DND-41 (cell line): ENCODE measurements around the gene RNASEH2A.

Experiments
- ATAC-seq: fragments of 200-7000 bp; cut with Tn5 transposase; 3 replicates; pipeline ENCODE4 v1.9.1; 2021; ENCODE audit warnings: low read depth; ENCODE audit not compliant: insufficient read depth
- DNase-seq: peaks from one replicate; pipeline ENCODE4 v3.0.0-alpha.2; 2020
- H2AFZ ChIP-seq: 2 replicates; pipeline ENCODE4 v1.6.0; 2012; ENCODE audit warnings: low read depth, low read length
- H3K27ac ChIP-seq: 2 replicates; pipeline ENCODE4 v1.5.1; 2012; ENCODE audit warnings: low read length, inconsistent platforms
- H3K27me3 ChIP-seq: fragments of 200-600 bp; sonication (generic); 2 replicates; pipeline ENCODE4 v1.6.0; 2012; ENCODE audit warnings: low read length, mild to moderate bottlenecking, inconsistent platforms; ENCODE audit not compliant: insufficient read depth, poor library complexity
- H3K36me3 ChIP-seq: 2 replicates; pipeline ENCODE4 v1.5.1; 2012; ENCODE audit warnings: low read length, inconsistent platforms; ENCODE audit not compliant: insufficient read depth
- H3K4me1 ChIP-seq: 2 replicates; pipeline ENCODE4 v1.5.1; 2012; ENCODE audit warnings: mild to moderate bottlenecking, low read length; ENCODE audit not compliant: insufficient read depth
- H3K4me2 ChIP-seq: 2 replicates; pipeline ENCODE4 v1.6.0; 2012; ENCODE audit warnings: mild to moderate bottlenecking, moderate library complexity, low read length, inconsistent platforms; ENCODE audit not compliant: insufficient read depth
- H3K4me3 ChIP-seq, 2 experiments: fragments of 200-600 bp in 1 of 2; shearing (Covaris generic) in 1 of 2; 2 replicates each; pipeline ENCODE4 v1.5.1; 2012 to 2016; ENCODE audit warnings: inconsistent platforms in 2 of 2, low read length in 2 of 2, mild to moderate bottlenecking in 2 of 2, low read depth in 1 of 2, moderate library complexity in 1 of 2
- H3K79me2 ChIP-seq: 2 replicates; pipeline ENCODE4 v1.6.0; 2012; ENCODE audit warnings: low read length, inconsistent platforms; ENCODE audit not compliant: insufficient read depth
- H3K9ac ChIP-seq: 2 replicates; pipeline ENCODE4 v1.6.0; 2012; ENCODE audit warnings: low read depth, mild to moderate bottlenecking, inconsistent platforms, low read length, moderate library complexity
- H3K9me3 ChIP-seq: 2 replicates; pipeline ENCODE4 v1.5.1; 2012; ENCODE audit warnings: low read length, moderate library complexity, mild to moderate bottlenecking, inconsistent platforms; ENCODE audit not compliant: insufficient read depth, severe bottlenecking
- H4K20me1 ChIP-seq: 2 replicates; pipeline ENCODE4 v1.6.0; 2012; ENCODE audit warnings: low read length; ENCODE audit not compliant: insufficient read depth
- EZH2 ChIP-seq: IDR thresholded peaks from 3 replicates; pipeline ENCODE4 v1.6.1; 2012; ENCODE audit warnings: borderline replicate concordance, low read depth, mild to moderate bottlenecking, moderate library complexity, low read length, inconsistent platforms; ENCODE audit not compliant: severe bottlenecking
- TF ChIP-seq, protein P1 (sequence below): IDR thresholded peaks from 2 replicates; pipeline ENCODE4 v1.5.1; 2012; ENCODE audit warnings: borderline replicate concordance, low read length, moderate library complexity, mild to moderate bottlenecking; ENCODE audit not compliant: poor library complexity, severe bottlenecking; ENCODE audit errors: extremely low read depth

Gene RNASEH2A

DNA sequence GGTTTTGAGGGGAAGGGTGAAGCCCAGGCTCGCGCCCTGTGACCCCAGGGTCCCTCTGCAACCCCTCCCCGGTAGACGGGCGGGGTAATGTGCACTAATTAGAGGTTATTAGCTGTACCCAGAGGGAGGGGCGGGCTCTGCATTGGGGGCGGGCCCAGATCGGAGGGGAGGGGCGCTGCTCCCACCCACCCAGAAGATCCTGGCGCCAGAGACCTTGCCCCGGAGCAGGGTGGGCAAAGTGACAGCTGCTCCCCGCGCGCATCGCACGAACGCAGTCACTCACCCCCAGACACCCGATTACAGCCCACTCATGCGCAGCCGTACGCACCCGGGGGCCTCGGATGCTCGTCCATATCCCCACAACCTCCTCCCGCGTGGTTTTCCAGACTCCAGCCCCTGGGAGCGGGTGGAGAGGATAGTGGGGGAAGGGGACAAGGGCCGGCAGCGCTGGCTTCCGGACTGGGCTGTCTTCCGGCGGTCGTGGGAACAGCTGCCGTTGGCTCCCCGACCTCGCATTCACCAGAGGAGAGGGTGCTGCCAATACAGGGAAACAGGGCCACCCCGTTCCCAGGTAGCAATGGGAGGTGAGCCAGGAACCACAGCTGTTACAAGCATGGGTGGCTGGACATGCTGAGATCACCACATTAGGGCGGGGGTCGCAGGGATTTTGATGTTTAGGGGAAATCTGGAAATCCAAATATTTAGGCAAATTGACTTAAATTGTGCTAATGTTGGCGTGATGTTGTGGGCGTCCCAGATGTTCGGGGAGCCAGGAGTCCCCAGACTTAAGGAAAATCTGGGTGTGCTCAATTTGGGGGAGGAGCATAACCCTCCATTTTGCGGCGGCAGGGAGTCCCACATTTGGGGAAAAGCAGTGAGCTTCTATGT, 28.1 kb upstream of the RNASEH2A start:
- Histone ChIP-seq H3K36me3 (no peaks in the 10 kb centered on the region), H3K79me2 (no peaks in the 10 kb centered on the region), H3K27ac (peak overlapping the region; percentile 80), H3K9me3 (no peaks in the 10 kb centered on the region), H3K27me3 (no peaks in the 10 kb centered on the region), H3K4me2 (peak overlapping the region; percentile 90), H4K20me1 (no peaks in the 10 kb centered on the region), H3K4me1 (peaks cover 61% of the 10 kb centered on the region), H3K4me3 (peak overlapping the region; percentile 34 to 63), H2AFZ (peak overlapping the region; percentile 78), H3K9ac (peak overlapping the region; percentile 63)
- DNase-seq (peak; percentile 78), ATAC-seq (peak; percentile 41)
- no peak for TF ChIP-seq EZH2
- TF ChIP-seq, protein P1, sequence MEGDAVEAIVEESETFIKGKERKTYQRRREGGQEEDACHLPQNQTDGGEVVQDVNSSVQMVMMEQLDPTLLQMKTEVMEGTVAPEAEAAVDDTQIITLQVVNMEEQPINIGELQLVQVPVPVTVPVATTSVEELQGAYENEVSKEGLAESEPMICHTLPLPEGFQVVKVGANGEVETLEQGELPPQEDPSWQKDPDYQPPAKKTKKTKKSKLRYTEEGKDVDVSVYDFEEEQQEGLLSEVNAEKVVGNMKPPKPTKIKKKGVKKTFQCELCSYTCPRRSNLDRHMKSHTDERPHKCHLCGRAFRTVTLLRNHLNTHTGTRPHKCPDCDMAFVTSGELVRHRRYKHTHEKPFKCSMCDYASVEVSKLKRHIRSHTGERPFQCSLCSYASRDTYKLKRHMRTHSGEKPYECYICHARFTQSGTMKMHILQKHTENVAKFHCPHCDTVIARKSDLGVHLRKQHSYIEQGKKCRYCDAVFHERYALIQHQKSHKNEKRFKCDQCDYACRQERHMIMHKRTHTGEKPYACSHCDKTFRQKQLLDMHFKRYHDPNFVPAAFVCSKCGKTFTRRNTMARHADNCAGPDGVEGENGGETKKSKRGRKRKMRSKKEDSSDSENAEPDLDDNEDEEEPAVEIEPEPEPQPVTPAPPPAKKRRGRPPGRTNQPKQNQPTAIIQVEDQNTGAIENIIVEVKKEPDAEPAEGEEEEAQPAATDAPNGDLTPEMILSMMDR = no peak

DNA sequence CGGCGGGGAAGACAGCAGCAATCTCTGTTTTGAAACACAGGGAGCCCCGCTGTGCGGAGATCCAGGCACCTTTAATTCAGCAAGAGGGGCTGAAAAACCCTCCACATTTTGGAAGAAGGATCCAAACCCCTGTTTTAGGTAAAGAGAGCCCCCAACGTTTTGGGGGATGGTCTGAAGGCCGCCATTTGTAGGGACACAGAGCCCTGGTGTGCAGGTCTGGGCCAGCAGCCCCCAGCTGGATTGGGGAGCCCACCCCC, 27.6 kb upstream of the RNASEH2A start:
- Histone ChIP-seq H3K4me1 (peaks cover 66% of the 10 kb centered on the region), H3K36me3 (no peaks in the 10 kb centered on the region), H3K4me3 (peak overlapping the region in 1 of 2 experiments; percentile 63; a peak in 2 of 4 replicates), H3K27me3 (no peaks in the 10 kb centered on the region), H2AFZ (peak overlapping the region; percentile 78), H4K20me1 (no peaks in the 10 kb centered on the region), H3K27ac (peak overlapping the region; percentile 80), H3K9me3 (no peaks in the 10 kb centered on the region), H3K4me2 (peak overlapping the region; percentile 90), H3K9ac (peak overlapping the region; percentile 63), H3K79me2 (no peaks in the 10 kb centered on the region)
- DNase-seq (no peak), ATAC-seq (no peak)
- no peak for TF ChIP-seq EZH2
- TF ChIP-seq, protein P1 = no peak

DNA sequence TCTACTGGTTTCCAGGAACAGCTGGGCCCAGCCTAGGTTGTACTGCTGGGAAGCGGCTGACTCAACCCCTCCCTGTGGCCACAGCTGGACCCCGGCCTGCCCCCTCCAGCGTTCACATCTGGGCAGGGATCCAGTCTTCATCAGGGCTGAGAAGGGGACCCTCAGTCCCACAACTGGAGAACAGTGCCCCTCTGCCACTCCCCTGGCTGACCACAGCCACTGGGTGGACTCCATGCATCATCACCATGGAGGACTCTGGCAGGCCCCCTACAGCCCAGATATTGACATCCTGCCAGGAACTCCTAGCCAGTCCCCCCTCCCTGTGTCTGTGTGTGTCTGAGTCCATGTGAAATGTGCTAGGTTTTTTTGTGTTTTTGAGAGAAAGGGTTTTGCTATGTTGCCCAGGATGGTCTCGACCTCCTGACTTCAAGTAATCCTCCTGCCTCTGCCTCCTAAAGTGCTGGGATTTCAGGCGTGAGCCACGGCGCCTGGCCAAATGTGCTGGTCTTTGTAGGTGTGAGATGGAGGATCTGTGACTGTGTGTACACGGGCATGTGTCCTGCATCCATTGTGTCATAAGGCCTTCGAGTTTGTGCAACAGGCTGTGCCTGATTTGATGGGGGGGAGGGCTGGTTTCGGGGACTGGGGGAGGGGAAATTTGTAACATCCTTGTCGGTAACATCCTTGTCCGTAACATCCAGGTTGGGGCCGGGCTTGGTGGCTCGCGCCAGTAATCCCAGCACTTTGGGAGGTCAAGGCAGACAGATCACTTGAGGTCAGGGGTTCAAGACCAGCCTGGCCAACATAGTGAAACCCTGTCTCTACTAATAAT, 27.0 kb upstream of the RNASEH2A start:
- H3K4me3 ChIP-seq = peak overlapping the region in 1 of 2 experiments; percentile 63; a peak in 2 of 4 replicates
- H3K27ac ChIP-seq = peak overlapping the region; percentile 80
- H3K27me3 ChIP-seq = no peaks in the 10 kb centered on the region
- H3K79me2 ChIP-seq = no peaks in the 10 kb centered on the region
- H3K4me1 ChIP-seq = peaks cover 70% of the 10 kb centered on the region
- H3K4me2 ChIP-seq = peak overlapping the region; percentile 90
- H2AFZ ChIP-seq = peak overlapping the region; percentile 78
- no peak for TF ChIP-seq EZH2
- TF ChIP-seq, protein P1 = peak; percentile 31
- DNase-seq (peak; percentile 37), ATAC-seq (no peak)
- H3K36me3 ChIP-seq = no peaks in the 10 kb centered on the region
- no peaks in the 10 kb centered on the region for H3K9me3 ChIP-seq
- H4K20me1 ChIP-seq = no peaks in the 10 kb centered on the region
- H3K9ac ChIP-seq = peak overlapping the region; percentile 63
